NOMO-1 treated with DMSO at 0.1 percent for 48 hours (cell line): ENCODE measurements around the gene DPEP1.
A peak's percentile ranks its signal among the peaks of the same experiment; 100 is the strongest.
"Not testable (repeated sequence)": the region's sequence is repeated elsewhere in the genome, so short reads cannot be mapped to it uniquely, and the experiment has no call there.

ENCODE experiments used
- DNase-seq: peaks from one replicate; lab custom pipeline; 2025; ENCODE audit not compliant: unreplicated experiment; lab: John Stamatoyannopoulos, UW

DPEP1 gene

DNA sequence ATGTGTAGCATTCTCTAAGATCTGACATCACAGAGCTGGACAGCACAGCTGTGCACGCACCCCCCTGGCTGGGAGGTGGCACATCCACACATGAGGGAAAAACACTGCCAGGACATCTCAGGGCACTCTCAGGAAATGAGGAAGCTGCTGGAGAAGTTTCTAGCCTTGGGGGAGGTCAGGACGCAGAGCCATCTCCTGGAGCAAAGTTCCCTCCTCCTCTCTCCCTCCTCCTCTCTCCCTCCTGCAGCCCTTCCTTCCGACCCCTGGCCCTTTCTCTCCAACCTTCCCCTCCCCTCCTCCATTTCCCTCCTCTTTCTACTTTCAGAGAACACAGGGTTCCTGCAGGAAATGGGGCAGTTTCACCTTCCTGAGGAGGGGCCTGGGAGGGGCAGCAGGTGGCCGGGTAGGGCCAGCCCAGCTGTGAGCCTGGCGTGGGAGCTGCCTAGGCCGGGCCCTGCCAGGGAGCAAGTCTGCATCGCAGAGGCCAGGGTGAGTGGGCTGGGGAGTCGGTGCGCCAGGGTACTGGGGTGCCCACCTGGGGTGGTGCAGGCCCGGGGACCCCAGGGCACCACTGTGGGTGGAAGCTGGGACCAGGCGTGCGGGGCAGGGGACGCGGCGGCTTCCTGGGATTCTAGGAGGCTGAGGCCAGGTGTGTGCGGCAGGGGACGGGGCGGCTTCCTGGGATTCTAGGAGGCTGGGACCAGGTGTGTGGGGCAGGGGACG lies at the start of gene DPEP1:
TSS of gene DPEP1 (plus strand) at position 412 of the 723 bp plus-strand sequence. CDS start 16,769 bp downstream, outside the sequence.
- DNase-seq: no peak

DNA sequence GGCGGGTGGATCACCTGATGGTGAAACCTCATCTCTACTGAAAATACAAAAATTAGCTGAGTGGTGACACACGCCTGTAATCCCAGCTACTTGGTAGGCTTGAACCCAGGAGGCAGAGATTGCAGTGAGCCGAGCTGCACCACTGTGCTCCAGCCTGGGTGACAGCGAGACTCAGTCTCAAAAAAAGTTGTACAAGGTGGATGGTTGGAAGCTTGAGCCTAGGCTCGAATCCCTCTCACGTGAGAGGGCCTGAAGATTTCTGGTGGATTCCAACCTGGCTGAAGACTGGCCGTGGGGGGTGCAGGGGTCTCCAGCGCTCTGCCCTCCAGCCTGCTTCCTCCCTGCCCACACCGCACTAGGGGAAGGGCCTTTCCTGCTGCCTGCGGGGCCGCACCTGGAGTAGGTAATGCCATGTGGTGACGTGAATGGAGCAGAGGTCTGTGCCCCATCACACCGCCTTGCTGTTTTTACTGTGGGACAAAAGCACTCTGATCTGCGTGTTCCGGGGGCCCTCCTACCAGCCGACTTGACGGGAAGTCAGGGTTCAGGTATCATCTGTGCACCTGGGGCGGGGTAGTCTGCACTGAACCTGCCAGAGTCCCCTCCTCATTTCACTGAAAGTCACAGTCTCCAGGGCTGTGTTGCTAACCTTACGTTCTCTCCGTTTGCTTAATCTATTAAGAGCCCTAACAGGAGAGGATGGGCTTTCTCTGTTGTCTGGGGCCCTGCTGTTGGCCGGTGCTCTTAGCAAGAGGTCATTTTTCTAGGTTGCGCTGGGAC lies 48.8 kb upstream of the DPEP1 start:
- no peak for DNase-seq

DNA sequence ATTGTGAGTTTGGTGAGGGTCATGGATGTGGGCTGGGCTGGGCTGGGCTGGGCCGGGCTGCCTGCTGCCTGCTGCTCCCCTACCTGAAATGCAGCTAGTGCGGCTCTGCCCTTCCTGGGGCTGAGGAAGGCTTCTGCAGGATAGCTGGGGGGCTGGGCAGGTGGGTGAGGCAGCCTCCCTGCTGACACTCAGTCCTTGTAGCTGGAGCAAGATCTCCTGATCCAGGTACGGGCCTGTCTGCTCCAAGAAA lies 48.3 kb upstream of the DPEP1 start:
- DNase-seq: no peak

DNA sequence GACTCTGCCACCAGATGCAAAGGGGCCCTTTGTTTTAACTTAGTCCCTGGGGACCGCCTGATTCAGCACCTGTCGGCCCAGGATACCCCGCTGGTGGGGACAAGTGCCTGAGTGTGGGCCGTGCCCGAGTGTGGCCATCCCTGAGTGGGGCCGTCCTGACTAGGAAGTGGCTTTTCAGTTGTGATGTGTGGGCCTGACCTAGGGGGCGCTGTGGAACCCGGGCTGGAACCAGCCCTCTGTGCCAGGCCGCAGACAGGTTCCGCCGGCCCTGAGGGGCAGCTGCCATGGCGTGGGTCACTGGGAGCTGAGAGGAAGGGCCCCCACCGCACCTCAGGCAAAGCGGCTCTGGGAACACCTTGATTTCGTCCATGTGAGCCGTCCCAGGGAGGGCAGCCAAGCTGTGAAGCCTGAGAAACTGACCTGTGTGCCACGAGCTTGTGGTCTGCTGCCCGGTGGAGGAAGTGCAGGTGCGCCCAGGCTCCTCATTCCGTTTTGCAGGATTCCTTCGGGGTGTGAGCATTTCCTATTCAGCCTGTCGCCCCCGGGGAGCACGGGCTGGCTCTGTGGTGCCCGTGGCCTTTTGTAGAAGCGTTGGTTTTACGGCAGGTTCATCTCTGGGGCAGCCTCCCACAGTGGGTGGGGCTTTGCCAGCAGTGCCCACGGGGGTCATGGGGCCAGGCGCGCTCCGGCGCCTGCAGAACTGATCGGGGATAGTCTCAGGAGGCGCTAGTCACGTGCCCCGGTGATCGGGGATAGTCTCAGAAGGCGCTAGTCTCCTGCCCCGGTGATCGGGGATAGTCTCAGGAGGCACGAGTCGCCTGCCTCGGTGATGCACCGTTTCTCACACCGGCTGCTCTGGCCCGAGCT lies 47.7 kb upstream of the DPEP1 start:
- peak; percentile 38 for DNase-seq

DNA sequence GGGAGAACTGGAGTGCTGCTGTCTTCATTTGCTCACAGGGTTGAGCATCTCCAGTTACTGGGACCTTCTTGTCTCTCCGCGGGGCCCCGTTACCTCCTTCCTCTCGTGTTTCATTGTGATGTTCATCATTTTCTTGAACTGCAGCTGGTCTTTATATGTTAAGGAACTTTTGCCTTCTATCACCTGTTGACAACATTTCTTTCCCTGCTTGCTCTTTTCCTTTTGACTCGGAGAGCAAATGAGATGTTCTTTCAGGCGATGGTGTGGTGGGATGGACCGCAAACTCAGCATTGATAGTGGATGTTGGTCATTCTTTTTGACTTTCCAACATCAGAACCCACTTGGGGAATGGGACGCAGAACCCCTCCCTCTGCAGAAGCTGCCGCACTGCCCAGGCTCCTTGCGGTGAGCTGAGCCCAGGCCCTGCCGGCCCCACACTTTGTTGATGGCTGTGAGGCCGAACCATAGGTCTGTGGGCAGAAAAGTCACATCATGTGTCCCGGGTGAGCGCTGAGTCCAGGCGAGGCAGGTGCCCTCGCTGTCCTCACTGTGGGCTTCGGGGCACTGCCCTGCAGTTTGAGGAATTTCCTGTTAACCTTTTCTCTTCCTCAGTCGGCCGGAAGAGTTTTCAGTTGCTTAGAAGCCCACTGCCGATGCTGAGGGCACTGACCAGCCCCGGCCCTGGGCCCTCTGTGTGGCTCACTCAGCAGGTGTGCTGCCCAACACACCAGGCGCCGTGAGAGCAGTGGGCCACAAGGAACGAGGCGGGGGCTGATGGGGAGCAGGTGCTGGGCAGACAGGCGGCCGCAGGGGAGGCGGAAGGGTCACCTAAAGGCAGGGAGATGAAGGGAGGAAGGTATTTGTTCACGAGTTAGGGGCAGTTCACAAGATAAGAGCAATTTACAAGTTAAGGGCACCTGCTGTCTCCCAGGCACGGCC lies 45.5 kb upstream of the DPEP1 start:
- DNase-seq: no peak

DNA sequence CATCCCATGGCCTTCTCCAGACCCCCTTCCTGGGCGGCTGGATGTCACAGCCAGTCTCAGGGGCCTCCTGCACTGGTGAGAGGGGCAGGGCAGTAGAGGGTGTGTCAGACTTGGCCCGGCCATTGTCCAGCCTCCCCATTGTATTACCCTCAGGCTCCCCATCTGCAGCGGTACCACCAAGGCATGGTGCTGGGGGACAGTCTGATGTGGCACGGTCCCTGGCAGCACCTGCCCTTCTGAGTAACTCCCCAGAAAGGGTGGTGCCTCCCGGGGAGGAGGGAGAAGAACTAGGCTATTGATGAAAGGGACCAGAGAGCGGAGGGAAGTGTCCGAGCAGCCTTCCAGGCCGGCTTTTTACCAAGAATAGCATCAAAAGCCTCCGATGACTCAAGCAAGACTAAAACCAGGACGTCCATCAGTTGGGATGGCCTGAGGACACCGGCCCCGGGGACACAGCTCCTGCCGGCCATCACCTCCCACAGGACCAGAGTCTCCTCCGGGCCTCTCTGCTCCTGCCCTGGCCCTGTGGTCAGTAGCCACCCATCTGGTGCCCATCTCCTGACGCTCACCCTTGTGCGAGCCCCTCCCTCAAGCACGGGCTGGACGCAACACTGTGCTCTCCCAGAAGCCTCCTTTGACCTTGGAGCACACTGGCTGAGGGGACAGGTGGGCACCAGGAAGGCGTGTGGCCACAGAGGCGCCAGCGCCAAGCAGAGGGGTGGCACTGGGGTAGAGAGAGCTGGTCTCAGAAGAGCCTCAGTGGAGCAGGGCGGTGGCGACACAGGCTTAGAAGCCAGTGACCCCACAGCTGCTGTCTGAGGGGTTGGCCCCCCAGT lies 43.7 kb upstream of the DPEP1 start:
- DNase-seq: no peak

DNA sequence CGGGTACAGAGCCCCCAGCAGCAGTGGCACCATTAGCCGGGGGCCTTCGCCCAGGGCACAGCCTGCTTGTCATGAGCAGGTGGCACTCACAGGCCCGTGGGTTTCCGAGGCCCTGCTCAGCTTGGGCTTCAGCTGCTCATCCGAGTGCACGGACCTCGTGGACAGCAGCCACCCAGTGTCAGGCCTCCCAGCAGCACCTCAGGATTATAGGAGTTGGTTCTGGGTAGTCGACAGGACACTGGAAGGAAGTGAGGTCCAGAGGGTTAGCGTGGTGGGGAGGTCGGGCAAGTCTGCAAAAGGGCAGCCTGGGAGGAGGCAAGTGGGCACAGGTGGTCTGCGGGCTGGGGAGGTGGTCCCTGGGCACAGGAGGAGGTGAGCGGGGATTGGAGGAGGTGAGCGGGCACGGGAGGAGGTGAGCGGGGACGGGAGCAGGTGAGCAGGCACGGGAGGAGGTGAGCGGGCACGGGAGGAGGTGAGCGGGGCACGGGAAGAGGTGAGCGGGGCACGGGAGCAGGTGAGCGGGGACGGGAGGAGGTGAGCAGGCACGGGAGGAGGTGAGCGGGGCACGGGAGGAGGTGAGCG lies 43.0 kb upstream of the DPEP1 start:
- no peak for DNase-seq

DNA sequence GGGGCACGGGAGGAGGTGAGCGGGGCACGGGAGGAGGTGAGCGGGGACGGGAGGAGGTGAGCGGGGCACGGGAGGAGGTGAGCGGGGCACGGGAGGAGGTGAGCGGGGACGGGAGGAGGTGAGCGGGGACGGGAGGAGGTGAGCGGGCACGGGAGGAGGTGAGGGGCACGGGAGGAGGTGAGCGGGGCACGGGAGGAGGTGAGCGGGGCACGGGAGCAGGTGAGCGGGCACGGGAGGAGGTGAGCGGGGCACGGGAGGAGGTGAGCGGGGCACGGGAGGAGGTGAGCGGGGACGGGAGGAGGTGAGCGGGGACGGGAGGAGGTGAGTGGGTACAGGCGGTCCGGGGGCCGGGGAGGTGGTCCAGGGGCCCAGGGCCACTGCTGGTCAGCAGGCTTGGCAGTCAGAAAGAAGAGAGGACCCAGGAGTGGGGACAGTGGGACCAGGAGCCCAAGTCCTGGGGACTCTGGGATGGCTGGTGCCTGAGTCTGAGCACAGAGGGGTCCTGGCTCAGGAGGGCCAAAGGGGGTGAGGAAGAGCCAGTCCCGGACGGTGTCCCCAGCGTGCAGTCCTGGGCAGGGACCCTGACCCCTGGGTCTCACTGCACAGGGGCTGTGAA lies 42.4 kb upstream of the DPEP1 start:
- DNase-seq: not testable (repeated sequence)

DNA sequence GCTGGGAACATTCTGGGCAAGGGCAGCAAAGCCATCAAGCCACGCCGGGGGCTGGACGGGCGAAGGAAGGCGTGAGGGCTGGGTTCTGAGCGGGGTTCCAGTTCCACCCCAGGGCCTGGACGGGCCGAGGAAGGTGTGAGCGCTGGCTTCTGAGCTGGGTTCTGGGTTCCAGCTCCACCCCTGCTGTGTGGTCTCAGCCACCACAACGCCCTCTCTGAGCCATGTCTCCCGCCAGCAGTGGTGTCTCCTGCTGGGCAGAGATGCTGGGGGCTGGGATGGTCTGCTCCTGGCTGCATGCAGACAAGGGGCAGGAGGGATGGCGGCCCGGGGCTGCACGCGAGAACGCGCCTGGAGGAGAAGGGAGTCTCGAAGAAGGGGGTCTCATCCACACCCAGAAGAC lies 41.8 kb upstream of the DPEP1 start:
- DNase-seq: no peak

DNA sequence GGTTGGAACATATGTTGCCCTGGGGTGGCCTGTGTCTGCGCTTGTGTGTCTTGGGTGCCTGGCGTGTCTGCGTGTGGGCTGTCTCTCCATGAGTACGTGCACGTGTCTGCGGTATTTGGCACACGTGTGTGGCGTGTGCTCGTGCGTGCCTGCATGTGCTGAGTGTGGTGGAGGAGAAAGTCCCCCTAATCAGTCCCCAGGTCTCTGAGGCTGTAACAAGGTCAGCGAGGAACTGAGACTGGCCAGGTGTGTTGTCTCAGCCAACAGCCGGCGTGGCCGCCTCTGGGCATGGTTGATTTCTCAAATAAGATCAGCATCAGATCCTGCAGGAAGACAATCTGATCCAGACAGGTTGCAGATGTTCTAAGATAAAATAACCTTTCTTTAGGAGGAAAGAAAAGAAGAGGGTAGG lies 41.4 kb upstream of the DPEP1 start:
- DNase-seq: no peak

DNA sequence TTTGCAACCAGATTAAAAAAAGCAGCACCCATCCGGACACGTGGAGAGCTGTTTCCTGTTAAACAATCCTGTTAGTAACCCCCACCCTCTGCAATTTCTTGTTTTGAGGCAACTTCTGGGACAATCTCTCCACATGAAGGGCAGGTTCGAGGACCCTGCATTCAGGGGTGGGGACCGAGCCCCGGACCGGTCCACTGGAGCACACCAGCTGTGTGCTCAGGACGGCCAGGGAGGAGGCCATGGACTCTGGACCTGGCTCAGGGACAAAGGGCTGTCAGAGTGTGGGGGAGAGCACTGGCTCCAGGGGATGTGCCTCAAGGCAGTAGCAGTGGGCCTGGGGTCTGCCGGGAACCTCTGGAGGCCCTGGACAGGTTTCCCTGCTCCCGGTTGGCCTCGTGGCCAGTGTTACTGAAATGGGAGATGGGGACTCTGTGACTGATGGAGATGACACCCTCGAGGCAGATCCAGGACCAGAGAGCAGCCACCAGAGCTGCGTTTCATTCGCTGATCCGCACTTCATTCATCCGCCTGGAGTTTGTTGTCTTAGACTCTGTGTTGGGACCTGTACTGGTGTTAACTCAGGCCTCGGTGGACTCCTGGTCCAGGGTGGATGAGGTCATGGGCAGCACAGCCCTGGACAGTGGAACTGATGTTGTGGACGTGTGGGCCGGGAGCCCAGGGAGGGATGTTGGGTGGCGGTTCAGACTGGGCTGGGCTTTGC lies 40.8 kb upstream of the DPEP1 start:
- DNase-seq: no peak

DNA sequence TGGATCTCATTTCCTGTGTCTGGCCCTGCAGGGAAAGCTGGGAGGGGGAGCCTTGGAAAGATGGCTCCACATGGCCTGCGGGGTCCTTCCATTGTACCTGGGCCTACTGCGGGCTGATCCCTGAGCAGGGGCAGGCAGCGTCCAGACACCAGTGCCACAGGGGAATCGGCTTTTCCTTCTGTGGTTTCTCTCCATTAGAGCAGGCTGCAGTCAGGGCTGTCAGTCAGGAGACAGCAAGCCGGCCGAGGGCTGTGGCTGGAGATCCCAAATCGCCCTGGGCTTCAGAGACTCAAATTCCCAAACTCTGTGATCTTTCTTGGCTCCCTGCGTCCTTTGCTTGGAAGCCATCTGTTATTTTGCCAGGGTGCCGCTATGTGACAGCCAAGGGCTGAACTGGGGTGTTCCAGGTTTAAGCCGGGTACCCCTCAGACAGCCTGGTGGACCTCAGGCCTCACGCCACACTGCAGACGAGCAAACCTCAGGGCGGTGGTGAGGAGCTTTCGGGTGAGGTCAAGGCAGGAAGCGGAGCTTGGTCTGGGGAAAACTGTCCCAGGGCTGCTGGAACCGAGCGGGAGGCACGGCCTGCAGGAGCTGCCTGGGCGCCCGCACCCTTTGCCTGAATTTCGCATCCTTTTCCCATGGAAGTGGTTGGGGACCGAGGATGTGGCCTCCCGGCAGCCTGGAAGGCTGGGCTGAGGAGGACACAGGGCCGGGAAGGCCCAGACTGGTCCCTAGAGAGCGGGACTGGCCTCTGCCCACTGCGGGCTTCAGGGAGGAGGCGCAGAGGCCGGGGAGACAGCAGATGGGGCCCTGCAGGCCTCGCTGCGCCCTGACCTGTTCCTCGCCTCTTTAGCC lies 39.4 kb upstream of the DPEP1 start:
- DNase-seq: no peak

DNA sequence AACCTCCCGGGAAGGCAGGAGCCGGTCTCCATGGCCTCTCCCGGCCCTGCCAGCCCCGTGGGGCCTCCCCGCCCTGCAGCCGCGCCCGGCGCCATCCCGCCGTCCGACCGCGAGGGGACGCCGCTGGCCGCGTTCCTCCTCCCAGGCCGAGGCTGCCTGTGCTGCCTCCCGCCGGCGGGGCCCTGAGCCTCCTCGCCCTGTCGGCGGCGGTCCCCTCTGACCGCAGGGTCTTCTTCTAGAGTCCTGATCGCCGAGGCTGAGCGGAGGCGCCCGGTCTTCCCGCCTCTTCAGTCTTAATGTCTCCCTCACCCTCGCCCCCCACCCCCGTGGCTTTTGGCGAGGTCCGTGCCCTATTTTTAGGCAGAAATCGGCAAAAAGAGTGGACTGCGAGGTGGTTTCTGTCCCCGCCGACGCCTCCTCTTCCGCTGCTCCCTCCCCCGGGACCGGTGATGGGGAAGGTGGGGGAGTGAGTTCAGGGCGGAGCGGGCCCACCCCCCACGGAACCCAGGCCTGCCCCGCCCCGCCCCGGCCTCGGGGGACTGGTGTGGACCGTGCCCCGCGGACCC lies 38.7 kb upstream of the DPEP1 start:
- peak; percentile 58 for DNase-seq

DNA sequence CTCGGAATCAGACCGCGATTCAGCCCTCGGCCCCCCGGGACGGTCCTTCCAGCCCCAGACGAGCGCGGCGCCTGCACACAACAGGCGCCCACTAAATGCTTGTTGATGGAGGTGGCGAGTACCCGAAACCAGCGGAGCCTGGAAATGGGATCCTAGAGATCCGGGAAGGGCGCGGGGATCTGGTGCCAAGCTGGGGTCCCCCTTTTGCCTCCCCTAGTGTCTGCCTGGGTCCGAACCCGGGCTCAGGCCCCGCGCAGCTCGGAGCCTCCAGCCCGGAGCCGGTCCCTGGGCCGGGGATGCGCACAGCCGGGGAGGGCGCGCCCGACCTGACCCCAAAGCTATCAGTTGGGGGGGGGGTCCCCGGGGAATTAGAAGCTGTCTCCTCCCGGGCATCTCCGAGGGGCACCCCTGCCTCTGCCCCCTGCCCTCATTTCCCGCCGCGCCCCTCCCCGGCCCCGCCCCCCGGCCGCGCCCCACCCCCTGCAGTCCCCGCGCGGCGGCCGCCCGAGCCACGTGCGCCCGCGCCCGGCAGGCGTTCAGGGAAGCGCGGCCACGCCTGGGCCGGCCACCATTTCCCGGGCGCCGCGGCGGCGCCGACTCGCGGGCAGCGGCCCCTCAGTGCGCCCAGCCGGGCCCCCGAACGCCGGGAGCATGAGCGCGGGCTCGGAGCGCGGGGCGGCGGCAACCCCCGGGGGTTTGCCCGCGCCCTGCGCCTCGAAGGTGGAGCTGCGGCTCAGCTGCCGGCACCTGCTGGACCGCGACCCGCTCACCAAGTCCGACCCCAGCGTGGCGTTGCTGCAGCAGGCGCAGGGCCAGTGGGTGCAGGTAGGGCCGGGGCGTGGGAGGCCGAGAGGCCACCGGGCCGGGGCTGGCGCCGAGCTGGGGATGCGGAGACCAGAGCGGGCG lies 37.9 kb upstream of the DPEP1 start, which contains the start of gene CPNE7:
TSS of gene CPNE7 (plus strand) at position 512 of the 906 bp plus-strand sequence. CDS start at position 652, 140 bp downstream.
- DNase-seq: no peak

DNA sequence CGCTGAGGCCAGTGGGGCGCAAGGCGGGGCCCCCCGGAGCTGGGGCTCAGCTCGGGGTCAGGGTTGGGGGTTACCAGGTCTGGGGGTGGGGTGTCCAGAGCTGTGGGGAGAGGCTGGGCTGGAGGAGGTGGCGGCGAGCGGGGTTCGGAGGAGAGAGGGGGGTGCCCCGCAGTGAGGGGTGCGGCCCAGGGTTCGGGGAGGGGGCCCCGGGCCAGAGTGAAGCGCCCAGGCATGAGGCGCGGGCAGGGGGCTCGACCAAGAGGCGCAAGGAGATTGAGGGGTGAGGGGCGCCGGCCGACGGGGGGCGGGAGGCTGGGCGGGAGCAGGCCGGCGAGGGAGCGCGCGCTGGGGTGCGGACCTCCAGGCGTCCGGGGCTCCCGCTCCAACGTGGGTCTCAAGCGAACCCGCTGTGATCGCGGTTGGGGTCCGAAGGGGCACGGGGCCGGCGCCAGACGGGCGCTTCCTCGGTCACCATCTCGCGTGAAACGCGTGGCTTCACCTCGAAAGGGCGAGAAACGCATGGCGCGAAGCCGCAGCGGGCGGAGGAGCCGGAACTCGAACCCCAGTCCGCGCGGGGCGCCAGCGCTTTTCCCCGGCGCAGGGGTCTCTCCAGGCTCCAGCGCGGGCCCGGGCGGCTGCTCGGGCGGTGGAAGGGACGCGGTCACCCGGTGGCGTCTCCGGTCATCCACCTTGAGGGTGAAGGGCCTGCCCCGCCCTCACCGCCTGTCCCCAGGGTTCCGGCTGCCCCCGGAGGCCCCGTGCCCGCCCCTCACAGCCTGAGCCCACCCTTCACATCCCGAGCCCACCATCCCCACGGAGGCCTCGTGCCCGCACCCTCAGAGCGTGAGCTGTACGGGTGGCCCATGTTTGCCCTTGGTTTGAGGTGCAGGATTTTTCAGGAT lies 37.0 kb upstream of the DPEP1 start:
- no peak for DNase-seq
